WI38 (cell line): ENCODE measurements around the gene ZBTB47.

Experiments used
- H3K4me3 ChIP-seq: 2 replicates; pipeline ENCODE4 v1.5.1; 2011; ENCODE audit warnings: low read depth, mild to moderate bottlenecking, control low read depth, low read length
- TF ChIP-seq, protein P1 (sequence below): IDR thresholded peaks from 2 replicates; pipeline ENCODE4 v1.5.1; 2012; ENCODE audit warnings: low read depth, mild to moderate bottlenecking, control low read depth, low read length

Gene ZBTB47

DNA sequence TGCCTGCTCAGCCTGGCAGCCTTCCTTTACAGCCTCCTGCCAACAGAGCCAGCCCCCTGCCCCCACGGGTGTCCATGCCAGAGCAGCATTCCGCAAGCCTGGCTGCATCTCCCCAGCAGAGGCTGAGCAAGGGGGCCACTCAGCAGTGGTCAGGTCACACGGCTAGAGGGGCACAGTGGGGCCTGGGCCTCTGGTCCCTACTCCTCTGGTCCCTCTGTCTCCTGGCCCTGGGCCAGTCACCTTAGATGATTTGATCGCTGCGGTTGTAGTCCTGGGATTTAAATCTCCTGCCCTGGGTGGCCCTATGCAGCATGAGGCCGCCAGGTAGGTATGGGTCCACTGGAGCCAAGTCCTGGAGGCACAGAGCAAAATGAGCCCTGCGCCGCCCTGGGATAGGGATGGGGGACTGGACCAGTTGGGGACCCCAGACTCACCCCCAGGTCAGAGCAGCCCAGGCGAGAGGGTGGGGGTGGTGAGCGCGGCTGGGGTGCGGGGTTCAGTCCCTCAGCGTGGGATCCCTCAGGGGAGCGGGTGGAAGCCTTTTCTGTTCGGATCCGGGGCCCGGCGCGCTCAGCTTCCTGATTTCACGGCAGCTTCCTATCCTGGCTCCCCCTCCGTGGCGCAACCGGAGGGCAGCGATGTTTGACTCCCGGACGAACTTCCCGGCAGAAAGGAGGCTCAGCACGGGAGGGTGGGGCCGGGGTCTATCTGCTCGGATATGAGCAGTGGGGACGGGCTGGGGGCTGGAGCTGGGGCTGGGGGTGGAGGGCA lies at the start of gene ZBTB47:
ZBTB47 (plus strand) TSS at position 138 of the 771 bp plus-strand sequence. CDS start 4,659 bp downstream, outside the sequence.
- TF ChIP-seq, protein P1, sequence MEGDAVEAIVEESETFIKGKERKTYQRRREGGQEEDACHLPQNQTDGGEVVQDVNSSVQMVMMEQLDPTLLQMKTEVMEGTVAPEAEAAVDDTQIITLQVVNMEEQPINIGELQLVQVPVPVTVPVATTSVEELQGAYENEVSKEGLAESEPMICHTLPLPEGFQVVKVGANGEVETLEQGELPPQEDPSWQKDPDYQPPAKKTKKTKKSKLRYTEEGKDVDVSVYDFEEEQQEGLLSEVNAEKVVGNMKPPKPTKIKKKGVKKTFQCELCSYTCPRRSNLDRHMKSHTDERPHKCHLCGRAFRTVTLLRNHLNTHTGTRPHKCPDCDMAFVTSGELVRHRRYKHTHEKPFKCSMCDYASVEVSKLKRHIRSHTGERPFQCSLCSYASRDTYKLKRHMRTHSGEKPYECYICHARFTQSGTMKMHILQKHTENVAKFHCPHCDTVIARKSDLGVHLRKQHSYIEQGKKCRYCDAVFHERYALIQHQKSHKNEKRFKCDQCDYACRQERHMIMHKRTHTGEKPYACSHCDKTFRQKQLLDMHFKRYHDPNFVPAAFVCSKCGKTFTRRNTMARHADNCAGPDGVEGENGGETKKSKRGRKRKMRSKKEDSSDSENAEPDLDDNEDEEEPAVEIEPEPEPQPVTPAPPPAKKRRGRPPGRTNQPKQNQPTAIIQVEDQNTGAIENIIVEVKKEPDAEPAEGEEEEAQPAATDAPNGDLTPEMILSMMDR = no peak
- H3K4me3 ChIP-seq = peak within 1 kb of the TSS; percentile 78

DNA sequence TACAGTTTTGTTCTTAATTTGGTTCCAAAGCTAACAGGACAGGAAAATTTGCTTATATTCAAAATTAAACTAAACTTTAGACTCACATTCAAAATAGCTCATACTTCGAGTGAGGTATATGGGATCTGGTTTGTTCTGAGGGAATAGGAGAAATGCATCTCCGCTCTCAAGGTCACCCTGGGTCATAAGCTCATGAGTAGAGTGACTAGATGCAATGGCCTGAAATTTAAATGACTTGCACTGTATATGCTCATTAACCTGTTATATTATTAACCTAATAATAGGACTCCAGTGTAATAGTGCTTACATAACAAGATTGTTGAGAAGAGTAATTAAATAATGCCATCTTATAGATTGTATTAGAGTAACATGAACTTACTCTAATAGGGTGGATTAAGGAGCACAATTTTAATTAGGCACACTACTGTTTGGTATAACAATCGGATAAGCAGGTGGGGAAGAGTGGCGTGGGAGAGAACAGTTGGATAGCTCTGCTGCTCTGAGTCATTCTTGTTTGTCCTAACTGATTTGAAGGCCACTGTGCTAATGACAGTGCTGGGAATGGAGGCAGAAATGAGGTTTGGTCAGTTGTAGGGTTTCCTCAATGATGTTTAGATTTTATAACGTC lies 47.8 kb upstream of the ZBTB47 start:
- no peak overlapping the region for H3K4me3 ChIP-seq
- TF ChIP-seq, protein P1 = no peak

DNA sequence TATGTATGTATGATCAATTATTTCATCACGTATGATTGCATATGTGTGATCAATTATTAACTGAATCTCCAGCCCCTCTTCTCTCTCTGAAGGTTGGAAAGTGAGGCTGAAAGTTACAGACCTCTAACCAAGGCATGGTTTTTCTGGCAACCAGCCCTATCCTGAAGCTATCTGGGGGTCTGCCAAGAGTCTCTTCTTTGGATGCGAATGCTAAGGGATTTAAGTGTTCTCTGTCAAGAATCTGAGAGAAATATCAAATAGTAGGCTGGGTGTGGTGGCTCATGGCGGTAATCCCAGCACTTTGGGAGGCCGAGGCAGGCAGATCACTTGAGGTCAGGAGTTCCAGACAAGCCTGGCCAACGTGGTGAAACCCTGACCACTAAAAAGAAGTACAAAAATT lies 44.9 kb upstream of the ZBTB47 start:
- no peak overlapping the region for H3K4me3 ChIP-seq
- TF ChIP-seq, protein P1 = no peak

DNA sequence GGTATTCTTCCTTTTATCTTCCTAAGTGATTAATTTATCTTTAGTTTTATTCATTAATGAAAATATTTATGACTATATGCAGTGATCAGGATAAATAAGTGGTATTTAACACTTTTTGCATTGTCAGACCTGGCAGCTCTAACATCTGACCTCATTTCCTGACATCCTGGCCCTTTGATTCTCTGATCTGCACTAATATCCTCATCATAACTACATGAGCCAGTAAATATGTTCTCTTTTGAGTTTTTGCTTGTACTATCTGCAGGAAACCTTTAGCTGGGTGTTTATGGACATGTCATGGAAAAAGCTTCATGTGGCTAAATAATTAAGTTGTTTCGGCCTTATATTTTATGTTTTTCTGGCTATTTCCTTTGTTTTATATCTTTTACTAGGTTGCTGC lies 42.5 kb upstream of the ZBTB47 start:
- H3K4me3 ChIP-seq = no peak overlapping the region
- TF ChIP-seq, protein P1 = no peak

DNA sequence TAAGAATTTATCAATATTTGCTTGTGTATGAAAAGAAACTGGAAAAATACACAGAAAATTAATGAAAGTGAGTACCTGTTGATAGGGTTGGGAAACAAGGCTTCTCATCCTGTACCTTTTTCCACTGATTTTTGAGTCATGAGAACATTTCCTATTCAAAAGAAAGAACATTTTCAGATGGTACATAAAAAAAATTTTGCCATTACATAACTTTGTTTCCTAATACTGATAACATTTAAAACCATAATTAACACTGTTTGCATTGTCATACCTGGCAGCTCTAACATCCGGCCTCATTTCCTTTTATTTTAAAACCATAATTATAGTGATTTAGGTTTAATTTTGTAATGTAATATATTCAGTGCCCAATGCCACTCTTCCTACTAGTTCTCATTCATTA lies 41.3 kb upstream of the ZBTB47 start:
- H3K4me3 ChIP-seq = no peak overlapping the region
- TF ChIP-seq, protein P1 = no peak

DNA sequence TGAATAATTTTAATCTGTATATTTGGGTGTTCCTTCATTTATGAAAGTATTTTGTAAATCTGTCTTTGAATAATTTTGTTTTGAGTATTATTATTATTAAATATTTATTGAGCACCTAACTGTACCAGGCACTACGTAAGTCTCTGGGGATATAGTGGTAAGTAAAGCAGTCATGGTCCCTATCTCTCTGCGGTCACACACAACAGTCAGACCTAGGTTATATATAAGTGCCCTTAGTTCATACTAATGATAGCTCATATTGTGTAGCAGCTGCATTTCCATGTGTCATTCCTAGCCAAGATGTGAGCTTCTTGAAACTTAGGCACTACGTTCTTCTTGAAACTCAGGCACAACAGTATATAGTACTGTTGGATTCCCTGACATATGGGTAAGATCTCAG lies 40.6 kb upstream of the ZBTB47 start:
- TF ChIP-seq, protein P1 = no peak
- no peak overlapping the region for H3K4me3 ChIP-seq

DNA sequence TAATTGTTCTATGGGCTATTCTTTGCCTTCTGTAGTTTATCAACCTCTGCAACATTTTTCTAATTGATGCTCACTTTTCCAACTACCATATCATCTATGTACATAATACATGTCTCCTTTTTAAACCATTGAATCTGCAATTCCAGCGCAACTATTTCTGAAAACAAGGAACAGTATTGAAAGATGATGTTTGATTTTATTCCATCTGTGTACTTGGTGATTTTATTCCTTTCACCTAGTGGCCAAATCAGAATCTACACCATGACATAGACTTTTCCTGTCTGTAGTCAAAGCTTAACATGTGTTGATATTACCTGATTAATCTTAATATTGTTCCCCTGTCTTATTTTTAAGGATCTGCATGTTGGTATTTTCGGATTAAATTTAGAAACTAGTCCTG lies 40.0 kb upstream of the ZBTB47 start:
- TF ChIP-seq, protein P1 = peak; percentile 24; the same call in 1 of the 2 replicates
- no peak overlapping the region for H3K4me3 ChIP-seq
